GM21423 (cell line): ENCODE measurements around the gene DEFB125.

ENCODE experiments used
- ATAC-seq: cut with Tn5 transposase; IDR thresholded peaks from one replicate; pipeline ENCODE4 v1.9.1; 2021; ENCODE audit warnings: mild to moderate bottlenecking, moderate library complexity; ENCODE audit not compliant: unreplicated experiment

The DEFB125 gene

DNA sequence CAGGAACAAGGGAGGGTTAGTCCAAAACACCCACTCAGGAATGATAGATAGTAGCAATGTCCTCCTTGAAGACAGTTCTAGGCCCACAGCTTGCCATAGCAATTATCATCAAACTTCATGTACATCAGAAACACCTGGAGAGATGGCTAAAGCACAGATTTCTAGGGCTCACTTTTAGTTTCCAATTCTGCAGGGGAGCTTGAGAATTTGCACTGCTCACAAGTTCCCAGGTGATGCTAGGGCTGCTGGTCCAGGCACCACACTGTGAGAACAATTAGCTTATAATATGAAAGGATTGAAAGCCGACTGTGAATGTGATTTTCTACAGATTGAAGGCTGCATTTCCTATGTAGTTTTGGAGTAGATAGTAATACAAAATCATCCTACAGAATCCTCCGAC lies 58.4 kb downstream of the DEFB125 start:
- no peak for ATAC-seq
